K562 treated with DMSO at 1 percent for 4 hours (cell line): ENCODE measurements around the gene OR8H3. TPM values are rescaled to one million over a fixed set of nuclear protein-coding genes. Genes with fewer than 3 reads are reported as not detected.

Experiments used
- total RNA-seq: library from RNA; unstranded; fragments of 300-600 nt; gene quantifications from 2 replicates; pipeline ENCODE4 v1.2.3, GENCODE V29; 2022; ENCODE audit not compliant: insufficient read depth

The OR8H3 gene
- total RNA-seq, result not detected in 2 replicates

GRCh38 chr11:56122073-56122472 is at the start of gene OR8H3:
TSS of gene OR8H3 (plus strand) at chr11:56122373. CDS start at chr11:56122373, 0 bp downstream.

GRCh38 chr11:56093008-56093407 is 29.2 kb upstream of the OR8H3 start, which contains the start of gene OR8I2:
TSS of gene OR8I2 (plus strand) at chr11:56093308. CDS start at chr11:56093308, 0 bp downstream.

GRCh38 chr11:56103210-56103737 is 18.9 kb upstream of the OR8H3 start, which contains the start of gene OR8H2:
TSS of gene OR8H2 (plus strand) at chr11:56103687. CDS start at chr11:56105043, 1,356 bp downstream.

GRCh38 chr11:56140151-56140661 is 18.0 kb downstream of the OR8H3 start, which contains the start of gene OR8J3:
TSS of gene OR8J3 (minus strand) at chr11:56140201. CDS start at chr11:56137718, 2,483 bp downstream.

GRCh38 chr11:56160217-56160616 is 38.0 kb downstream of the OR8H3 start, which contains the start of gene OR8K5:
TSS of gene OR8K5 (minus strand) at chr11:56160317. CDS start at chr11:56160317, 0 bp downstream.

Other genes with a start within 250 kb of the OR8H3 start
- not detected in 2 replicates for gene TRIM51, start 239.1 kb upstream of the OR8H3 start, total RNA-seq
- gene OR5W2, start 207.8 kb upstream of the OR8H3 start, total RNA-seq, result not detected in 2 replicates
- not detected in 2 replicates for gene OR5I1, start 186.0 kb upstream of the OR8H3 start, total RNA-seq
- gene OR10AG1, start 152.4 kb upstream of the OR8H3 start, total RNA-seq, result not detected in 2 replicates
- not detected in 2 replicates for gene OR5F1, start 127.7 kb upstream of the OR8H3 start, total RNA-seq
- gene OR5AS1, start 94.7 kb upstream of the OR8H3 start, total RNA-seq, result not detected in 2 replicates
- not detected in 2 replicates for gene OR8I2, start 29.1 kb upstream of the OR8H3 start, total RNA-seq
- not detected in 2 replicates for gene OR8H2, start 18.7 kb upstream of the OR8H3 start, total RNA-seq
- not detected in 2 replicates for gene OR8J3, start 17.8 kb downstream of the OR8H3 start, total RNA-seq
- gene OR8K5, start 37.9 kb downstream of the OR8H3 start, total RNA-seq, result not detected in 2 replicates
- gene OR5J2, start 54.2 kb downstream of the OR8H3 start, total RNA-seq, result not detected in 2 replicates
- not detected in 2 replicates for gene OR5T2, start 111.9 kb downstream of the OR8H3 start, total RNA-seq
- gene OR5T3, start 129.9 kb downstream of the OR8H3 start, total RNA-seq, result not detected in 2 replicates
- gene OR5T1, start 151.8 kb downstream of the OR8H3 start, total RNA-seq, result not detected in 2 replicates
- not detected in 2 replicates for gene OR8H1, start 169.9 kb downstream of the OR8H3 start, total RNA-seq
- not detected in 2 replicates for gene OR8K3, start 192.8 kb downstream of the OR8H3 start, total RNA-seq
- not detected in 2 replicates for gene OR8K1, start 223.7 kb downstream of the OR8H3 start, total RNA-seq
- not detected in 2 replicates for gene OR8J1, start 231.9 kb downstream of the OR8H3 start, total RNA-seq